H1 (cell line): ENCODE results near the gene TSFM. TPM values are rescaled to one million over a fixed set of nuclear protein-coding genes. Genes with fewer than 3 reads are reported as not detected.

Experiments
- CTCF ChIA-PET: fragments of 300-600 bp; sonication (Branson Sonifier 250); formaldehyde crosslinking; loops from one replicate; lab custom pipeline; 2021; ENCODE audit not compliant: partially characterized antibody; lab: Charles Lee
- POLR2A ChIA-PET: fragments of 300-600 bp; sonication (Branson Sonifier 250); formaldehyde crosslinking; loops from one replicate; lab custom pipeline; 2021; ENCODE audit warnings: inconsistent platforms; ENCODE audit not compliant: partially characterized antibody; lab: Charles Lee
- DNase-seq, 2 experiments: peaks; one replicate each; pipeline versions ENCODE4 v3.0.0 to v3.0.0-alpha.2; 2010 to 2022; ENCODE audit warnings: low spot score in 2 of 2, low read depth in 1 of 2, mixed read lengths in 1 of 2
- FAIRE-seq: peaks from 2 replicates; lab custom pipeline; 2011; peaks lifted over from hg19 to GRCh38; lab: Jason Lieb, UNC
- H2AFZ ChIP-seq: 2 replicates; pipeline ENCODE4 v1.8.1; 2012; ENCODE audit warnings: low read length, inconsistent platforms
- H2AK5ac ChIP-seq: 2 replicates; pipeline ENCODE4 v1.6.1; 2013; ENCODE audit warnings: low read depth, low read length
- H2BK120ac ChIP-seq: replicated peaks from 2 replicates; pipeline ENCODE3; 2013; ENCODE audit warnings: low read depth, low read length, inconsistent platforms
- H2BK12ac ChIP-seq: 2 replicates; pipeline ENCODE4 v1.6.1; 2013; ENCODE audit warnings: low read depth, low read length
- H2BK15ac ChIP-seq: 2 replicates; pipeline ENCODE4 v1.6.1; 2013; ENCODE audit warnings: low read length
- H2BK20ac ChIP-seq: 2 replicates; pipeline ENCODE4 v1.6.1; 2013; ENCODE audit warnings: low read length
- H2BK5ac ChIP-seq: 2 replicates; pipeline ENCODE4 v1.6.1; 2013; ENCODE audit warnings: low read depth, low read length
- H3K14ac ChIP-seq: 2 replicates; pipeline ENCODE4 v1.6.1; 2013; ENCODE audit warnings: inconsistent platforms; ENCODE audit not compliant: insufficient read length
- H3K18ac ChIP-seq: 2 replicates; pipeline ENCODE4 v1.6.1; 2013; ENCODE audit warnings: low read length; ENCODE audit errors: extremely low read depth
- H3K23ac ChIP-seq: 2 replicates; pipeline ENCODE4 v1.6.1; 2013; ENCODE audit warnings: inconsistent platforms; ENCODE audit not compliant: insufficient read length
- H3K23me2 ChIP-seq: 2 replicates; pipeline ENCODE4 v1.6.1; 2013; ENCODE audit warnings: low read depth, low read length
- H3K27ac ChIP-seq: 2 replicates; pipeline ENCODE4 v1.6.1; 2011; ENCODE audit warnings: low read depth, low read length, inconsistent platforms
- H3K27me3 ChIP-seq, 4 experiments: replicated peaks in 1 of 4; 1 replicate in 1 of 4; 2 replicates in 3 of 4; pipeline versions ENCODE4 v1.6.1 to v1.8.1; 2011 to 2013; ENCODE audit warnings: low read length in 3 of 4, mild to moderate bottlenecking in 3 of 4, inconsistent platforms in 2 of 4, mixed read lengths in 2 of 4, moderate library complexity in 1 of 4; ENCODE audit not compliant: control insufficient read depth in 3 of 4, insufficient read depth in 3 of 4; ENCODE audit errors: extremely low read depth in 1 of 4
- H3K36me3 ChIP-seq, 4 experiments: 2 replicates each; pipeline versions ENCODE4 v1.6.1 to v1.8.1; 2011 to 2013; ENCODE audit warnings: mild to moderate bottlenecking in 4 of 4, low read length in 3 of 4, moderate library complexity in 2 of 4, control low read depth in 1 of 4, inconsistent platforms in 1 of 4; ENCODE audit not compliant: insufficient read depth in 4 of 4, control insufficient read depth in 2 of 4
- H3K4ac ChIP-seq: replicated peaks from 2 replicates; pipeline ENCODE3; 2013; ENCODE audit warnings: low read length, low read depth, mixed read lengths, inconsistent platforms; ENCODE audit not compliant: insufficient read length
- H3K4me1 ChIP-seq, 4 experiments: replicated peaks in 1 of 4; 1 replicate in 1 of 4; 2 replicates in 3 of 4; pipeline versions ENCODE4 v1.6.1 to v1.8.1; 2011 to 2013; ENCODE audit warnings: low read length in 3 of 4, inconsistent platforms in 2 of 4, mixed read lengths in 1 of 4; ENCODE audit not compliant: insufficient read depth in 4 of 4, control insufficient read depth in 3 of 4
- H3K4me2 ChIP-seq, 2 experiments: 2 replicates each; pipeline versions ENCODE4 v1.6.1 to v1.8.1; 2011 to 2013; ENCODE audit warnings: low read depth in 2 of 2, low read length in 2 of 2, control low read depth in 1 of 2, inconsistent platforms in 1 of 2, mild to moderate bottlenecking in 1 of 2; ENCODE audit not compliant: insufficient read depth in 1 of 2
- H3K4me3 ChIP-seq, 4 experiments: fragments of 200-600, 300-600 bp in 1 of 4; sonication (generic), shearing (Covaris generic), sonication (Bioruptor Twin) in 1 of 4; 2 replicates each; pipeline versions ENCODE4 v1.5.1 to v1.8.1; 2011 to 2016; ENCODE audit warnings: low read length in 4 of 4, low read depth in 3 of 4, control low read depth in 2 of 4, inconsistent platforms in 2 of 4, mild to moderate bottlenecking in 2 of 4, mixed read lengths in 1 of 4, moderate library complexity in 1 of 4; ENCODE audit not compliant: insufficient read depth in 2 of 4; ENCODE audit errors: extremely low read depth in 1 of 4
- H3K56ac ChIP-seq: replicated peaks from 2 replicates; pipeline ENCODE3; 2013; ENCODE audit warnings: low read depth, mild to moderate bottlenecking, mixed read lengths, low read length, inconsistent platforms; ENCODE audit not compliant: insufficient read length
- H3K79me1 ChIP-seq: 2 replicates; pipeline ENCODE4 v1.6.1; 2013; ENCODE audit warnings: low read depth, low read length, control low read depth
- H3K79me2 ChIP-seq, 2 experiments: 2 replicates each; pipeline versions ENCODE4 v1.6.1 to v1.8.1; 2012 to 2013; ENCODE audit warnings: low read length in 2 of 2, mild to moderate bottlenecking in 2 of 2, inconsistent platforms in 1 of 2; ENCODE audit not compliant: insufficient read depth in 2 of 2, control insufficient read depth in 1 of 2
- H3K9ac ChIP-seq, 4 experiments: replicated peaks in 1 of 4; 1 replicate in 1 of 4; 2 replicates in 3 of 4; pipeline versions ENCODE4 v1.6.1 to v1.8.1; 2011 to 2013; ENCODE audit warnings: low read depth in 3 of 4, low read length in 3 of 4, control low read depth in 2 of 4, mild to moderate bottlenecking in 2 of 4, moderate library complexity in 2 of 4, inconsistent platforms in 1 of 4; ENCODE audit errors: extremely low read depth in 1 of 4
- H3K9me3 ChIP-seq, 2 experiments: 2 replicates each; pipeline versions ENCODE4 v1.6.1 to v1.8.1; 2012 to 2013; ENCODE audit warnings: mild to moderate bottlenecking in 2 of 2, moderate library complexity in 2 of 2, control low read depth in 1 of 2, inconsistent platforms in 1 of 2, low read depth in 1 of 2, low read length in 1 of 2, mixed read lengths in 1 of 2; ENCODE audit not compliant: insufficient read depth in 2 of 2
- H4K20me1 ChIP-seq, 2 experiments: replicated peaks in 1 of 2; 2 replicates each; pipeline versions ENCODE3 to v1.8.1; 2011 to 2013; ENCODE audit warnings: inconsistent platforms in 2 of 2, low read length in 2 of 2, mild to moderate bottlenecking in 1 of 2; ENCODE audit not compliant: insufficient read depth in 2 of 2, control insufficient read depth in 1 of 2
- H4K5ac ChIP-seq: 2 replicates; pipeline ENCODE4 v1.6.1; 2013; ENCODE audit warnings: low read length, low read depth, mixed read lengths, inconsistent platforms; ENCODE audit not compliant: insufficient read length
- H4K8ac ChIP-seq: 2 replicates; pipeline ENCODE4 v1.8.0; 2013; ENCODE audit warnings: mild to moderate bottlenecking, moderate library complexity, low read length, inconsistent platforms; ENCODE audit not compliant: insufficient read depth; ENCODE audit errors: extremely low read depth
- H4K91ac ChIP-seq: replicated peaks from 2 replicates; pipeline ENCODE3; 2013; ENCODE audit warnings: low read length, mixed read lengths, inconsistent platforms; ENCODE audit not compliant: insufficient read length
- ASH2L ChIP-seq: fragments of 200-600, 300-600 bp; sonication (generic); IDR thresholded peaks from one replicate; pipeline ENCODE4 v1.7.1; 2017; ENCODE audit warnings: low read length
- BCL11A ChIP-seq, 2 experiments: IDR thresholded peaks; one replicate each; pipeline ENCODE4 v1.6.1; 2011; ENCODE audit warnings: low read depth in 2 of 2, low read length in 2 of 2, mild to moderate bottlenecking in 2 of 2
- CBX5 ChIP-seq: fragments of 300-800, 300-1000 bp; sonication (generic); IDR thresholded peaks from 2 replicates; pipeline ENCODE4 v1.7.1; 2016; ENCODE audit warnings: antibody characterized with exemption, low read length, low read depth
- CHD1 ChIP-seq: IDR thresholded peaks from 2 replicates; pipeline ENCODE4 v1.6.1; 2012; ENCODE audit warnings: low read depth, low read length, improper control_type of control experiment
- CREB1 ChIP-seq: IDR thresholded peaks from 2 replicates; pipeline ENCODE4 v1.6.1; 2012; ENCODE audit warnings: inconsistent platforms
- HDAC2 ChIP-seq, 2 experiments: fragments of 300-600 bp in 1 of 2; sonication (generic) in 1 of 2; IDR thresholded peaks; 2 replicates each; pipeline ENCODE4 v1.6.1; 2011 to 2012; ENCODE audit warnings: low read depth in 2 of 2, low read length in 2 of 2, mild to moderate bottlenecking in 2 of 2, moderate library complexity in 2 of 2, borderline replicate concordance in 1 of 2, inconsistent platforms in 1 of 2
- KDM1A ChIP-seq: fragments of 200-600, 300-600 bp; sonication (generic); IDR thresholded peaks from 2 replicates; pipeline ENCODE4 v1.7.1; 2016; ENCODE audit warnings: mild to moderate bottlenecking, low read length, borderline replicate concordance
- POU5F1 ChIP-seq: IDR thresholded peaks from 2 replicates; pipeline ENCODE4 v1.6.1; 2011; ENCODE audit warnings: low read depth, mild to moderate bottlenecking, low read length, moderate library complexity
- RAD21 ChIP-seq, 2 experiments: IDR thresholded peaks in 1 of 2; conservative IDR thresholded peaks in 1 of 2; 2 replicates each; pipeline ENCODE4 v1.6.1; 2011; ENCODE audit warnings: low read depth in 2 of 2, low read length in 2 of 2, improper control_type of control experiment in 1 of 2, inconsistent platforms in 1 of 2, mild to moderate bottlenecking in 1 of 2, moderate library complexity in 1 of 2
- RFX5 ChIP-seq: IDR thresholded peaks from 2 replicates; pipeline ENCODE4 v1.6.1; 2011; ENCODE audit warnings: low read depth, low read length, improper control_type of control experiment, borderline replicate concordance
- RXRA ChIP-seq: IDR thresholded peaks from 2 replicates; pipeline ENCODE4 v1.6.1; 2011; ENCODE audit warnings: low read depth, mild to moderate bottlenecking, low read length, moderate library complexity; ENCODE audit not compliant: insufficient read depth
- SIX5 ChIP-seq: IDR thresholded peaks from 2 replicates; pipeline ENCODE4 v1.6.1; 2011; ENCODE audit warnings: mild to moderate bottlenecking, low read depth, low read length
- SRF ChIP-seq: IDR thresholded peaks from 2 replicates; pipeline ENCODE4 v1.6.1; 2011; ENCODE audit warnings: mild to moderate bottlenecking, low read depth, low read length, moderate library complexity
- SUZ12 ChIP-seq: fragments of 200-600 bp; sonication (generic); IDR thresholded peaks from 2 replicates; pipeline ENCODE4 v1.6.1; 2012; ENCODE audit warnings: mild to moderate bottlenecking, inconsistent platforms, low read length, moderate library complexity, mixed read lengths
- TAF1 ChIP-seq: IDR thresholded peaks from 2 replicates; pipeline ENCODE4 v1.6.1; 2011; ENCODE audit warnings: mild to moderate bottlenecking, low read depth, low read length
- WGBS, 2 experiments: shearing (Covaris generic) in 1 of 2; methylation state at CpG; one replicate each; pipeline versions ENCODE4 v1.1.6 to v1.1.7; 2013 to 2015; ENCODE audit warnings: low lambda C conversion rate in 2 of 2, mixed read lengths in 2 of 2, inconsistent platforms in 1 of 2, low coverage in 1 of 2, missing lambda C conversion rate in 1 of 2; ENCODE audit not compliant: insufficient replicate concordance in 2 of 2, insufficient coverage in 1 of 2, insufficient read length in 1 of 2; ENCODE audit errors: extremely low coverage in 1 of 2, missing lambda C conversion rate in 1 of 2; 5-methylcytosine and 5-hydroxymethylcytosine counted together
- polyA plus RNA-seq, 7 experiments: library from polyadenylated mRNA; depleted of rRNA in 3 of 7; stranded (reverse) in 5 of 7; unstranded in 2 of 7; fragments of >200 nt in 5 of 7; fragments of 200-250 nt in 2 of 7; gene quantifications; 1 replicate in 5 of 7; 2 replicates in 1 of 7; 4 replicates in 1 of 7; pipeline versions ENCODE4 v1.2.1 to v1.2.3, GENCODE V29; 2011 to 2013; ENCODE audit warnings: missing spikeins in 2 of 7, mixed read lengths in 2 of 7
- total RNA-seq: library from RNA; stranded (reverse); fragmentation: NEBNext Ultra II Directional; extraction: Animal tissue kit (Norgen Biotek cat#: 25700); gene quantifications from 2 replicates; pipeline ENCODE4 v1.2.1, GENCODE V29; 2021

Gene TSFM
- total and polyA plus RNA-seq, 2 of the 8 experiments (the other 6 are each of a cell fraction or from before 2014, with no cell fraction given) = 17.4 to 49.8 TPM

- Histone ChIP-seq H3K27ac (no peak overlapping the region), H3K9ac (no peak overlapping the region), H3K23ac (no peak overlapping the region), H3K4me1 (no peaks in the 10 kb centered on the region), H2BK120ac (no peak overlapping the region), H2BK5ac (no peak overlapping the region), H3K56ac (no peak overlapping the region), H3K27me3 (peaks cover 0 to 4% (median 1%) of the 10 kb centered on the region in 4 experiments; a peak in 2 of 7 replicates), H3K4me2 (no peak overlapping the region), H2BK20ac (no peak overlapping the region), H3K14ac (no peak overlapping the region), H3K4me3 (no peak overlapping the region), H3K9me3 (no peaks in the 10 kb centered on the region), H2AK5ac (no peak overlapping the region), H3K23me2 (peaks cover 7% of the 10 kb centered on the region; the same call in 1 of the 2 replicates), H4K20me1 (no peaks in the 10 kb centered on the region), H2AFZ (no peak overlapping the region), H4K5ac (no peak overlapping the region), H3K79me1 (no peaks in the 10 kb centered on the region), H3K4ac (no peak overlapping the region), H3K18ac (no peak overlapping the region), H3K79me2 (no peaks in the 10 kb centered on the region), H4K8ac (no peak overlapping the region), H3K36me3 (no peaks in the 10 kb centered on the region; a peak in 1 of 8 replicates), H2BK15ac (no peak overlapping the region), H2BK12ac (no peak overlapping the region), H4K91ac (no peak overlapping the region)
- ChIA-PET CTCF (interaction anchor here (1.5 to 4.7 kb wide), 5 partner anchors 10 to 25 kb away, joined by 5 to 28 read pairs (median 14); partner anchors contain the start of gene CYP27B1), POLR2A (interaction anchor here (1.3 kb wide), 1 partner anchor 11 kb away, joined by 3 read pairs; the partner anchor contains the start of gene CYP27B1)
- FAIRE-seq (no peak), DNase-seq (no peak)
- WGBS, 2 experiments = 83% methylated on average over 7 of the region's 7 CpGs; no CpG with 5 or more reads in 1 of the 2 experiments
- TF ChIP-seq RFX5 (no peak), HDAC2 (IDR thresholded peaks at IDR 0.05; ENCODE audit: borderline replicate concordance in 1 of 2, low read depth in 2 of 2, low read length in 2 of 2) (no peak), TAF1 (no peak), POU5F1 (no peak), RAD21 (IDR thresholded peaks at IDR 0.05 in 1 of 2, conservative IDR thresholded peaks at IDR 0.05 in 1 of 2; ENCODE audit: low read depth in 2 of 2, low read length in 2 of 2) (no peak), SIX5 (no peak), KDM1A (no peak), CBX5 (no peak), SRF (no peak), ASH2L (no peak), BCL11A (IDR thresholded peaks at IDR 0.05; ENCODE audit: low read depth in 2 of 2, low read length in 2 of 2) (no peak), SUZ12 (no peak), CREB1 (no peak), CHD1 (no peak), RXRA (no peak)
Observed at GRCh38 chr12:57777367-57777766, 5.2 kb upstream of the TSFM start.
